Stomach (tissue), 4 donors: ENCODE data around the gene FAM193B.

Experiments
- CTCF ChIP-seq, 7 experiments: fragments of 450-650 bp in 4 of 7; fragments of 200-600 bp in 3 of 7; sonication (generic) in 3 of 7; IDR thresholded peaks; one replicate each; pipeline ENCODE4 v1.5.1; 2016 to 2019; ENCODE audit warnings: antibody characterized with exemption in 7 of 7, control low read depth in 2 of 7, mild to moderate bottlenecking in 1 of 7
- EP300 ChIP-seq: sonication (generic); formaldehyde crosslinking; IDR thresholded peaks from one replicate; pipeline ENCODE4 v1.6.1; 2017; ENCODE audit warnings: antibody characterized with exemption
- POLR2A ChIP-seq, 4 donors: fragments of 450-650 bp; IDR thresholded peaks; one replicate each; pipeline ENCODE4 v1.6.1; 2016; ENCODE audit warnings: antibody characterized with exemption in 4 of 4, control low read depth in 2 of 4, mild to moderate bottlenecking in 1 of 4, moderate library complexity in 1 of 4
- POLR2AphosphoS5 ChIP-seq, 3 donors: sonication (generic); formaldehyde crosslinking; IDR thresholded peaks; one replicate each; pipeline ENCODE4 v1.6.1; 2016; ENCODE audit warnings: antibody characterized with exemption in 3 of 3

GRCh38 chr5:177507596-177508220 is 46.7 kb downstream of the FAM193B start:
- TF ChIP-seq CTCF (IDR thresholded peaks at IDR 0.05) (no peak), EP300 (no peak), POLR2A (IDR thresholded peaks at IDR 0.05) (no peak), POLR2AphosphoS5 (IDR thresholded peaks at IDR 0.05) (no peak)
